Suppressor macrophage treated with lipopolysaccharide for 1 hour (primary cell): ENCODE data around the gene ZNF775.

ENCODE experiments used
- DNase-seq, 3 donors: peaks; one replicate each; pipeline ENCODE4 v3.0.0-alpha.2; 2020 to 2022

The ZNF775 gene

GRCh38 chr7:150378853-150379440 lies at the start of gene ZNF775:
Gene ZNF775 (plus strand): TSS chr7:150379330. CDS start chr7:150388471, 9,141 bp downstream.
- DNase-seq = peak; percentile 97 to 99 (median 98)

DNA sequence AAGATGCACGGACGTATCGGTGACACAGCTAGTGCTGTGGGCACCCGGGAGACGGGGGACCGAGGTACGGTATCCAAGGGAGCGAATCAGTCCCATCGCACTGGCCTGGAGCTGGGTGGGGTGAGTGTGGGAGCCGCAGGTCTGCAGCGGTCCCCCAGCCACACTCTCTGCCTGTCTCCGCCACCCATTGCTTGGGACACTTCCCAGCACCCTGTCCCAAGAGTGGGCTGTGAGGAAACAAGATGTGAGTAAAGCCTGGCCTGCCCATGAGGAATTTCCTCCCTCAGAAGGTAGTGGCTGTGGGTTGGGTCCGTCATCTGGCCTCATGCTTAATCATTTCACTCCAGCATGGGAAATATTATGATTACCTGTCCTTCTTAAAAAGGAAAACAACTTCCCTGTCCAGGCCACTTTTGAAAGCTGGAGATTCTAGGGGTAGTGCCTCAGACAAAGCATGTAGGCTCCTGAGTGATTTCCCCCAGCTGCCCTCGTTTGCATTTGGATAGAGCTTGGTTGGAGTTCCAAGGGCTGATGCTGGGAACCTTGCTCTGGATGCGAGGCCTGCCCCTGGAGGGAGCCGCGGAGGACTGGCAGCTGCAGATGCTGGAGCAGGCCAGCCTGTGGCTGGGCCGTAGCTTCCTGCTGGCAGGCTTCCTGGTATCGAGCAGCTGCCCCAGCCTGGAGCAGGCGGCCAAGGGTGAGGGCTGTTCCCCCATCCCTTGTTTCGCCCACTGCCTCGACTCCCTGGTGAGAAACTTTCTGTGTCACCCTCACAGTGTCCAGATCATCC lies 49.6 kb upstream of the ZNF775 start:
- DNase-seq = no peak

- DNase-seq = no peak
Observed at GRCh38 chr7:150330211-150330885, 48.8 kb upstream of the ZNF775 start.

GRCh38 chr7:150332852-150333635 lies 46.1 kb upstream of the ZNF775 start:
- DNase-seq = no peak

GRCh38 chr7:150333659-150334058 lies 45.5 kb upstream of the ZNF775 start:
- DNase-seq = no peak

GRCh38 chr7:150334108-150334507 lies 45.0 kb upstream of the ZNF775 start:
- no peak for DNase-seq

DNA sequence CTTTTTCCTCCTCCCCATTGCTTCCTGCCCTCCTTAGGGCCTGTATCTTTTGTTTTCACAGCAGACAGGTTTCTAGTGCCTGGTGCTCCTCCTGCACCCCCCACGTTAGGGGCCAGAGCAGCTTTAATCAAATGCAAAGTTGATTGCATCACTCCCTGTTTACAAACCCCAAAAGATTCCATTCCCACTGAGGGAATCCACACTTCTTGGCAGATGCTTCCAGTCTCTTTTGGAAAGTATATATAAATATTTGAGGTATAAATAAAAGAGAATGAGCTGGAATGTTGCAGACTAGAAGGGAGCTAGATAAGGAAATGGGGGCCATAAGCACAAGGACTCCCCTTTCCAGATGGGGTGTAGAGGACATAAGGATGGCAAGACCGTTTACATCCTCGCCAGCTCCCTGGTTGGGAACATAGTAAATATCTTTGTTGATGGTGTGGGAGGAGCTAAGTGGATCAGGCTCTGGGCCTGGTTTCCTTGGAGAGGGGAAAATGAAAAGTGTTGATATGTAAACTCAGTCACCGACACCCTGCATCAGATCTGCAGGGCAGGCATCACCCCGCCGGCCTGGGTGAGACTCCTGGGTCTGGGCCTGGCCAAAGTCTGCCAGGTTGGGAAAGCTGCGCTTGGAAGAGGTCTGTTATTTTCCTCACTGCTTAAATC lies 43.9 kb upstream of the ZNF775 start:
- DNase-seq = no peak

- DNase-seq = no peak
Observed at GRCh38 chr7:150335774-150336112, 43.4 kb upstream of the ZNF775 start.

- DNase-seq = no peak
Observed at GRCh38 chr7:150336746-150337145, 42.4 kb upstream of the ZNF775 start.

DNA sequence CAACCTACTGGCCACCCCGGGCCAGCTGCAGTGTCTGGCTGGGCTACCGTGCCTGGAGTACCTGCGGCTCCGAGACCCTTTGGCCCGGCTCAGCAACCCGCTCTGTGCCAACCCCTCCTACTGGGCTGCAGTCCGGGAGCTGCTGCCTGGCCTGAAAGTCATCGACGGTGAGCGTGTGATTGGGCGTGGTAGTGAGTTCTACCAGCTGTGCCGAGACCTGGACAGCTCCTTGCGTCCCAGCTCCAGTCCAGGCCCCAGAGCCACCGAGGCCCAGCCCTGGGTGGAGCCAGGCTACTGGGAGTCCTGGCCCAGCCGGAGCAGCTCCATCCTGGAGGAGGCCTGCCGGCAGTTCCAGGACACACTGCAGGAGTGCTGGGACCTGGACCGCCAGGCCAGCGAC lies 42.0 kb upstream of the ZNF775 start:
- DNase-seq = no peak

- DNase-seq = no peak
Observed at GRCh38 chr7:150337659-150338081, 41.5 kb upstream of the ZNF775 start.

- DNase-seq = no peak
Observed at GRCh38 chr7:150338166-150338829, 40.8 kb upstream of the ZNF775 start.

DNA sequence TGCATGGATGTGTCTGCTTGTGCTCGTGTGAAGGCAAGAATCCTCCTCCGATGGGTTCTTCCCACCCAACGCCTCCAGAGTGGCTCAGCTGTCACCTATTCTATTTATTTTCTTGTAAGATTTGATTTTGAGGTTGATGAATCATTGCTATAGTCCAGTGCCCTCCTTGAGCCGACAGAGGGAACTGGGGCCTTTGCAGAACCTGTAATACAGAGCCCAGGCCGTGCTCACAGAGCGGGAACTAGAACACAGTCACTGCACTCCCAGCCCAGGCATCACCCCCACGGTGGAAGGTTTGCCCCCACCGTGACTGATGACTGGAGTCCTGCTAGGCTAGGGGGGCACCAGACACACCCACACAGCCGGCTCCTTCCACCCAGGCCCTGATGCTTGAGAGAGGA lies 39.7 kb upstream of the ZNF775 start:
- no peak for DNase-seq

DNA sequence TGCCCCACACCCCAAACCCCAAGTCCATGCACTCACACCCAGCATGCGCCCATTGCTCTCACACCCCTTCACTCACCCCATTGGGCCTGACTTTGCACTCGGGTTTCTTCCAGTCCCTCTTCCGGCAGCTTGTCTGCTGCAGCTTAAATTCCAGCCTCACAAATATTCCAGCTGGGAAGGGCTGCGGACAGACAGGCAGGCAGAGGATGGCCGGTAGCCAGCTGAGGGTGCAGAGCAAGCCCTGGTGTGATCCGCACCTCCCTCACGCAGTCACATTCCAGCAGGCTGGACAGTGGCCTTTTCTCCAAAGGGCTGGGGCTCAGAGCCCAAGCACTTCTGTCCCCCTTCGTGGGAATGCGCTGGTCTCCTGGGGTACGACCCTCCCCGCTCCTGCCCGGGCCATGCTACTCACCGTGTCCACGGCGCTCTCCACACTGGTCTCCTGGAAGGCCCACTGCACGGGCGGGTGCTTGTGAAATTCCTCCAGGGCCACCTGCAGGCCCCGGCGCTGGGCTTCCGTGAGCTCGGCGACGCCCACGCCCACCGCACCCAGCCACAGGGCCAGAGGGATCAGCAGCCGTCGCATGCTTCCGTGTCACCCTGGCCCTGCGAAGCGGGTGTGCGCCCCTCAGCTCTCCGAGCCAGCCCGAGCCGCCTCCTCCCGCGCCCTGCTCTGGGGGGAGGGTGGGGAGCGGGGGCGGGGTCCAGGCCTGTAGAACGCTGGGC lies 38.9 kb upstream of the ZNF775 start:
- peak in 1 of 3 donors; percentile 41 for DNase-seq

DNA sequence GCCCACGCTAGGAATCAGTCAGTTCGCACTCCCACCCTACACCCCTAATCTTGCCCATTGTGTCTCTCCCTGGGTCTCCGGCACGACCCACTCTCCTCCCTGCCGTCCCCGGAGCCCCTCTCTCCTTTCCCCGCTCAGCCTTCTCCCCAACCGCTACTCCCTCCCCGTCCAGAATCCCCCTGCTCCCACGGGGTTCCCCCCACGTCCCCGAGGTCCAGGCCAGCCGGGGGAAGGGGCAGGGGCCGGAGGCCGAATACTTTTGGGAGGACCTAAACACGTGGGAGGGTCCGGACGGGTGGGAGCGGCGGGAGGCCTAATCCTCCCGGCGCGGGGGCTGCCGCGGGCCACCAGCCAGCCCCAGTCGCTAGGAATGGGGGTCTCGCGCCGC lies 38.3 kb upstream of the ZNF775 start:
- no peak for DNase-seq

DNA sequence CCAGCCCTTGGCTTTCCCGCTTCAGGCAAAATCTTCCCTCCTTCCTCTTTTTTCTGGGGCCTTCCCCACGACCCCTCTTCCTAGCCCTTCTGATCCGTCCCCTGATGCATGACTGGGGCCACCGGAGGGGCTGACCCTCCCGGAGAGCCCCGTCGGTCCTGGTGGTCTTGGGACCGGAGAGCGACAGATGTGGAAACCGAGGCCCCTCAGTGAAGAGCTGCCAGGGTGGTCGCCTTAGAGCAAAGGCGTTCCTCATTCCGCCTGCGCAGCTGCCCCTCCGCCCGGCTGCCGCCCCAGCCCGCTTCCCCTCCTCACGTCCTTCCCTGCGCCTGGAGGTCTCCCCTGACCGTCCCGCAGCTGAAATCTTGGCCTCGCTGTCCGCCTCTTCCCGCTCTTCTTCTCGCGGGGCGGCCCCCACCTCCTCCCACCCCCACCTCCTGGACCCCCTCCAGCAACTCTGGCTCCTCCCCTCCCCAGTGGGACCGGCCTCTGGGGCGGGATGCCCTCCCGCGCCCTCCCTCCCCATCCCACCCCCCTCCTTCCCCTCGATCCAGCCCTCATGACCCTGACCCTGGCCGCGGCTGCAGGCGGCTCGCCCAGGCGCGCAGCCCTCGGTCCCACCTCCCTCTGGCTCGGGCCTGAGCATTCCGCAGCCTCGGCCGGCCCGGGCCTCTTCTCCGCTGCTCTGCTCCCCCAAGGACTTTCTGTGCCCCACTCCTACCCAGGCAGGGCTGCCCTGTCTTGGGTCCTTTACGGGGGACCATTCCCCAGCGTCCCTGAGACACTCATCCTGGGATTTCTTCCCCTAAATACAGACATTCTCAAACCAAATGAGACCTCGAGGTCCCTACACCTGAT lies 37.6 kb upstream of the ZNF775 start, which contains the start of gene RARRES2:
Gene RARRES2 (minus strand): TSS at position 367 of the 858 bp plus-strand sequence. CDS start 1,020 bp downstream, outside the sequence.
- no peak for DNase-seq

GRCh38 chr7:150342121-150342408 lies 37.1 kb upstream of the ZNF775 start:
- no peak for DNase-seq

- DNase-seq = no peak
Observed at GRCh38 chr7:150343225-150343624, 35.9 kb upstream of the ZNF775 start.

- DNase-seq = no peak
Observed at GRCh38 chr7:150344299-150344698, 34.8 kb upstream of the ZNF775 start.

DNA sequence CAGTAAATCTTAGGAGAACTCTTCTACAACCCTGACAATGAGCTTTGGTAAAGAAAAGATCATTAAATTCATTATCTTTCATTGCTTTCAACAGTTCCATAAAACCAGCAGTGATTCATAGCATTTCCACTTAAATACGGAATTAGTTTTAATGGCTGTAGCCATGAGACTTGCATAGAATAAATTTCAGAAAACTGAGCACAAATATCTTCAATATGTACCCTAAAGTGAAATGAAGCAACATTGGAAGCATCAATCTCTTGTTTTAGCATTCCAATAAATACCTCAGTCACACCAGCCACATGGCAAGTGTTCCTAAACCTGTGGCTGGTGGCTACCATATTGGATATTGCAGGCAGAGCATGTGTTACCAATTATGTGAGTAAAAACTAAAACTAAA lies 34.1 kb upstream of the ZNF775 start:
- DNase-seq = no peak

DNA sequence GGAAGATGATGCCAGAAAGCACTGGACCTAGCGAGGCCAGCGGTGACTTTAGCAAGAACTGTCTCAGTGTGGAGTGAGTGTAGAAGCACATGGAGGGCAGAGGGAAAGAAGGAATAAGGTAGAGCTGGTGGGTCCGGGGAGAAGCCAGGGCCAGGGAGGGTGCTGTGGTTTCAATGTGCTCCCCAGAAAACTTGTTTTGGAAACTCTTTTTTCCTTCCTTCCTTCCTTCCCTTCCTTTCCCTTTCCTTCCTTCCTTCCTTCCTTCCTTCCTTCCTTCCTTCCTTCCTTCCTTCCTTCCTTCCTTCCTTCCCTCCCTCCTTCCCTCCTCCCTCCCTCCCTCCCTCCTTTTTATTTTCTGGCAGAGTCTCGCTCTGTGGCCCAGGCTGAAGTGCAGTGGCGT lies 32.2 kb upstream of the ZNF775 start:
- no peak for DNase-seq
